Measurements from ENCODE around the gene GPR137.

GPR137 gene

DNA sequence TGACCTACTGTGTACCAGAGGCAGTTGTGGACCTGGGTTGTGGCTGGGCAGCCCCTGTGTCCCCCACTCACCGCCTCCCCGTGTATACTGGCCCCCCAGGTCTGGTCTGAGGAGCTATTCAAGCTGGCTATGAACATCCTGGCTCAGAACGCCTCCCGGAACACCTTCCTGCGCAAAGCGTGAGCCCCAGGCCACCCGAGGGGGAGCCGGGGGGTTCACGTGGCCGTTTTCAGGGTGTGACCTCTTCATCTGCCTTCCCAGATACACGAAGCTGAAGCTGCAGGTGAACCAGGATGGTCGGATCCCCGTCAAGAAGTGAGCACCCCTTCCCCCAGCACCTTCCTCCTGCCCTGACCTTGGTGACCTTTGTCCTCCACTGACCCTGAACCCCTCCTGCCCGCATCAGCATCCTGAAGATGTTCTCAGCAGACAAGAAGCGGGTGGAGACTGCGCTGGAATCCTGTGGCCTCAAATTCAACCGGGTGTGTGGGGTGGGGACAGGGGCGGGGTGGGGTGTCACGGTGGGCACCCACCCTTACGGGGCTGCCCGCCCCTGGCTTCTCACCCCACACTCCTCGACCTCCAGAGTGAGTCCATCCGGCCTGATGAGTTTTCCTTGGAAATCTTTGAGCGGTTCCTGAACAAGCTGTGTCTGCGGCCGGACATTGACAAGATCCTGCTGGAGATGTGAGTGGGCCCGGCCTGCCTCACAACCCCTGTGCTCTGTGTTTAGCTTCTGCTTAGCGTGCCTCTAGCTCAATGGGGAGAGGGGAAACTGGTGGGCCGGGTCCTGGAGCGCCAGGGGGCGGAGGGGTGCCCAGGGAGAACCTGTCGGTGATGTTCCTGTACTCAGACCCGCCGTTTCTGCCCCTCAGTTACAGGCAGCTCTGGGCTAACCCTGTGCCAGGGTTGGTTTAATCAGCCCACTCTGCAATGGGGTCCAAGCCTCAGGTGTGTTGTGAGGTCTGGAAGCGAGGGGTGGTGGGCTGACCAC lies 30.2 kb upstream of the GPR137 start:
- H3K27ac Mint-ChIP-seq: no peak overlapping the region
- H3K4me1 Mint-ChIP-seq: peaks cover 31% of the 10 kb centered on the region
- no peak for DNase-seq
- H3K9me3 Mint-ChIP-seq: no peaks in the 10 kb centered on the region
- TF ChIP-seq, protein P1, sequence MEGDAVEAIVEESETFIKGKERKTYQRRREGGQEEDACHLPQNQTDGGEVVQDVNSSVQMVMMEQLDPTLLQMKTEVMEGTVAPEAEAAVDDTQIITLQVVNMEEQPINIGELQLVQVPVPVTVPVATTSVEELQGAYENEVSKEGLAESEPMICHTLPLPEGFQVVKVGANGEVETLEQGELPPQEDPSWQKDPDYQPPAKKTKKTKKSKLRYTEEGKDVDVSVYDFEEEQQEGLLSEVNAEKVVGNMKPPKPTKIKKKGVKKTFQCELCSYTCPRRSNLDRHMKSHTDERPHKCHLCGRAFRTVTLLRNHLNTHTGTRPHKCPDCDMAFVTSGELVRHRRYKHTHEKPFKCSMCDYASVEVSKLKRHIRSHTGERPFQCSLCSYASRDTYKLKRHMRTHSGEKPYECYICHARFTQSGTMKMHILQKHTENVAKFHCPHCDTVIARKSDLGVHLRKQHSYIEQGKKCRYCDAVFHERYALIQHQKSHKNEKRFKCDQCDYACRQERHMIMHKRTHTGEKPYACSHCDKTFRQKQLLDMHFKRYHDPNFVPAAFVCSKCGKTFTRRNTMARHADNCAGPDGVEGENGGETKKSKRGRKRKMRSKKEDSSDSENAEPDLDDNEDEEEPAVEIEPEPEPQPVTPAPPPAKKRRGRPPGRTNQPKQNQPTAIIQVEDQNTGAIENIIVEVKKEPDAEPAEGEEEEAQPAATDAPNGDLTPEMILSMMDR (IDR thresholded peaks at IDR 0.05): no peak
- peaks cover 2% of the 10 kb centered on the region for H3K27me3 Mint-ChIP-seq (ENCODE audit: low read depth, poor library complexity)
- no peak overlapping the region for H3K4me3 Mint-ChIP-seq
- peaks cover 17% of the 10 kb centered on the region for H3K36me3 Mint-ChIP-seq (ENCODE audit: low read depth)

DNA sequence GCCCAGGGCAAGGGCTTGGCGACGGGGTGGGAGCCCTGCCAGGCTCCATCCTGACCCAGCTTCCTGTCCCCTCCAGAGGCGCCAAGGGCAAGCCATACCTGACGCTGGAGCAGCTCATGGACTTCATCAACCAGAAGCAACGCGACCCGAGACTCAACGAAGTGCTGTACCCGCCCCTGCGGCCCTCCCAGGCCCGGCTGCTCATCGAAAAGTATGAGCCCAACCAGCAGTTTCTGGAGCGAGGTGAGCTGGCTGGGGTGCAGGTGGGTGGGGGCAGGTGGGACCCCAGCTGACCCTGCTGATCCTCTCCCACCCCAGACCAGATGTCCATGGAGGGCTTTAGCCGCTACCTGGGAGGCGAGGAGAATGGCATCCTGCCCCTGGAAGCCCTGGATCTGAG lies 29.3 kb upstream of the GPR137 start:
- Mint-ChIP-seq H3K36me3 (ENCODE audit: low read depth) (peaks cover 17% of the 10 kb centered on the region), H3K9me3 (no peaks in the 10 kb centered on the region), H3K27ac (no peak overlapping the region), H3K27me3 (ENCODE audit: low read depth, poor library complexity) (peaks cover 2% of the 10 kb centered on the region), H3K4me1 (peaks cover 31% of the 10 kb centered on the region), H3K4me3 (no peak overlapping the region)
- TF ChIP-seq, protein P1 (IDR thresholded peaks at IDR 0.05): no peak
- DNase-seq: no peak

DNA sequence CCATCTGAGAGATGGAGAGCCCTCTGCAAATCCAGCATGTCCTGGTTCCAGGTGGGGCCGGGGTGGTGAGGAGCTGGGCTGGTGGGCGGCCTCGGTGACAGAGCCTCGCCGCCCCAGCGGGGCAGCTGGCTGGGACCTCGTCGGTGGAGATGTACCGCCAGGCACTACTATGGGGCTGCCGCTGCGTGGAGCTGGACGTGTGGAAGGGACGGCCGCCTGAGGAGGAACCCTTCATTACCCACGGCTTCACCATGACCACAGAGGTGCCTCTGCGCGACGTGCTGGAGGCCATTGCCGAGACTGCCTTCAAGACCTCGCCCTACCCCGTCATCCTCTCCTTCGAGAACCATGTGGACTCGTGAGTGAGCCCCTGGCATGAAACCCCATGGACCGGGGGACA lies 27.3 kb upstream of the GPR137 start:
- H3K27me3 Mint-ChIP-seq (ENCODE audit: low read depth, poor library complexity): peaks cover 2% of the 10 kb centered on the region
- TF ChIP-seq, protein P1 (IDR thresholded peaks at IDR 0.05): no peak
- peaks cover 26% of the 10 kb centered on the region for H3K4me1 Mint-ChIP-seq
- no peaks in the 10 kb centered on the region for H3K9me3 Mint-ChIP-seq
- H3K4me3 Mint-ChIP-seq: no peak overlapping the region
- no peak overlapping the region for H3K27ac Mint-ChIP-seq
- peaks cover 21% of the 10 kb centered on the region for H3K36me3 Mint-ChIP-seq (ENCODE audit: low read depth)
- no peak for DNase-seq

DNA sequence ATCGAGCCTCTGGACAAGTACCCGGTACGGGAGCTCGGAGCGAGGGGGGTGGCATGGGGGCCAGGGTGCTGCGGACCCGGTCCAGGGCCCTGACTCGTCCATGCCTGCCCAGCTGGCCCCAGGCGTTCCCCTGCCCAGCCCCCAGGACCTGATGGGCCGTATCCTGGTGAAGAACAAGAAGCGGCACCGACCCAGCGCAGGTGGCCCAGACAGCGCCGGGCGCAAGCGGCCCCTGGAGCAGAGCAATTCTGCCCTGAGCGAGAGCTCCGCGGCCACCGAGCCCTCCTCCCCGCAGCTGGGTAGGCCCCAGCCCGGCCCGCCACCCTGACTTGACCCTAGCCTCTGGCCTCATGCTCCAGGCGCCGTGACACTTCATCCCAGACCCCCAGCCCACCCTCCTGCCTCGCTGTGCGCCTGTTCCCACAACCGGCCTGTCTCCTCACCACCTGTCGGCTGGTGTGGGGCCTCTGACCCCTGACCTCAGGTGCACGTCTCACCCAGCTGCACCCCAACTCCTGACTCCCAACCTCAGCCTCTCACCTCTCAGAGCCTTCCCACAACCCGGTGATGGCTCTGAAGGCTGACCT lies 26.6 kb upstream of the GPR137 start:
- peaks cover 2% of the 10 kb centered on the region for H3K27me3 Mint-ChIP-seq (ENCODE audit: low read depth, poor library complexity)
- H3K27ac Mint-ChIP-seq: peak overlapping the region; percentile 89
- TF ChIP-seq, protein P1 (IDR thresholded peaks at IDR 0.05): no peak
- peaks cover 25% of the 10 kb centered on the region for H3K4me1 Mint-ChIP-seq
- no peak overlapping the region for H3K4me3 Mint-ChIP-seq
- H3K9me3 Mint-ChIP-seq: no peaks in the 10 kb centered on the region
- DNase-seq: no peak
- H3K36me3 Mint-ChIP-seq (ENCODE audit: low read depth): peaks cover 21% of the 10 kb centered on the region

DNA sequence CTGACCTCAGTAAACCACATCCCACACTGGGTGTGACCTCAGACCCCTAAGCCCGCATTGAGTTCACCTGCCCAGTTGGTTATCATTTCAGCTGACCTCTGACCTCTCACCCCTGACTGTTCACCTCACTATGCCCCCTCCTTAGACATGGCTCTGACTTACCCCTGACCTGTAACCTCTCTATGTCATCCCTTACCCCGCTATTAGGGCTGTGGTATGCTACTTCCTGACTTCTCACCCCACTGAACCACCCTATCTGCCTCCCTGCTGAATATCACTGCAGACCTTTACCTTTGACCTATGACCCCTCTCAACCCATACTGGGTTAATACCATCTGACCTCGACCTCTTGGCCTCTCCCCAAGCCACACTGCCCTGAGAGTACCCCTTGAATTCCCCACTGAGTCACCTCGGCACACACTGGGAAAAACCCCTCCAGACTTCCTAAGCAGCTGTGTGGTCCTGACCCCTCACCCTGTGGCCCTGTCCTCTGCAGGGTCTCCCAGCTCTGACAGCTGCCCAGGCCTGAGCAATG lies 26.0 kb upstream of the GPR137 start:
- H3K9me3 Mint-ChIP-seq: no peaks in the 10 kb centered on the region
- DNase-seq: no peak
- peaks cover 21% of the 10 kb centered on the region for H3K36me3 Mint-ChIP-seq (ENCODE audit: low read depth)
- TF ChIP-seq, protein P1 (IDR thresholded peaks at IDR 0.05): no peak
- peak overlapping the region; percentile 89 for H3K27ac Mint-ChIP-seq
- H3K4me1 Mint-ChIP-seq: peaks cover 30% of the 10 kb centered on the region
- H3K27me3 Mint-ChIP-seq (ENCODE audit: low read depth, poor library complexity): peaks cover 2% of the 10 kb centered on the region
- no peak overlapping the region for H3K4me3 Mint-ChIP-seq
